HG02885 (cell line): Measurements from ENCODE around the gene RNF32.
"Not testable (repeated sequence)": the region's sequence is repeated elsewhere in the genome, so short reads cannot be mapped to it uniquely, and the experiment has no call there.

Source experiments
- ATAC-seq: cut with Tn5 transposase; IDR thresholded peaks from one replicate; pipeline ENCODE4 v1.9.1; 2021; ENCODE audit warnings: mild to moderate bottlenecking; ENCODE audit not compliant: unreplicated experiment, poor library complexity

Gene RNF32

GRCh38 chr7:156668130-156668741, 27.7 kb downstream of the RNF32 start:
- ATAC-seq: no peak

GRCh38 chr7:156669035-156669828, 28.7 kb downstream of the RNF32 start:
- no peak for ATAC-seq

- no peak for ATAC-seq
Observed at GRCh38 chr7:156673454-156673853, 32.9 kb downstream of the RNF32 start.

GRCh38 chr7:156673902-156674301, 33.3 kb downstream of the RNF32 start:
- no peak for ATAC-seq

- ATAC-seq: no peak
Observed at GRCh38 chr7:156675721-156676120, 35.1 kb downstream of the RNF32 start.

- ATAC-seq: no peak
Observed at GRCh38 chr7:156676263-156676662, 35.7 kb downstream of the RNF32 start.

GRCh38 chr7:156677374-156678054, 36.9 kb downstream of the RNF32 start:
- no peak for ATAC-seq

GRCh38 chr7:156680281-156680680, 39.7 kb downstream of the RNF32 start:
- no peak for ATAC-seq

GRCh38 chr7:156682928-156683327, 42.4 kb downstream of the RNF32 start:
- no peak for ATAC-seq

GRCh38 chr7:156684251-156684650, 43.7 kb downstream of the RNF32 start:
- no peak for ATAC-seq

- no peak for ATAC-seq
Observed at GRCh38 chr7:156684661-156685060, 44.1 kb downstream of the RNF32 start.

- no peak for ATAC-seq
Observed at GRCh38 chr7:156691764-156692163, 51.2 kb downstream of the RNF32 start.

GRCh38 chr7:156692849-156693248, 52.3 kb downstream of the RNF32 start:
- no peak for ATAC-seq

- no peak for ATAC-seq
Observed at GRCh38 chr7:156693627-156694026, 53.1 kb downstream of the RNF32 start.

- not testable (repeated sequence) for ATAC-seq
Observed at GRCh38 chr7:156697283-156697682, 56.7 kb downstream of the RNF32 start.

GRCh38 chr7:156698512-156698911, 57.9 kb downstream of the RNF32 start:
- not testable (repeated sequence) for ATAC-seq

GRCh38 chr7:156701787-156702186, 61.2 kb downstream of the RNF32 start:
- ATAC-seq: not testable (repeated sequence)

- no peak for ATAC-seq
Observed at GRCh38 chr7:156702399-156702798, 61.8 kb downstream of the RNF32 start.

GRCh38 chr7:156703209-156703608, 62.6 kb downstream of the RNF32 start:
- no peak for ATAC-seq

- no peak for ATAC-seq
Observed at GRCh38 chr7:156703773-156704482, 63.4 kb downstream of the RNF32 start.
